Neural cell (in vitro differentiated cells): ENCODE data around the gene GABRD. TPM values are rescaled to one million over a fixed set of nuclear protein-coding genes. Genes with fewer than 3 reads are reported as not detected.

ENCODE experiments used
- H2AFZ ChIP-seq: fragments of 200-600, 300-800 bp; sonication (generic), shearing (Covaris generic); 2 replicates; pipeline ENCODE4 v1.6.0; 2014; ENCODE audit warnings: low read depth, mild to moderate bottlenecking, antibody characterized with exemption, low read length, moderate library complexity
- H3F3A ChIP-seq: fragments of 200-600 bp; shearing (Covaris generic); 2 replicates; pipeline ENCODE4 v1.6.1; 2016; ENCODE audit warnings: mild to moderate bottlenecking, moderate library complexity, mixed read lengths, antibody characterized with exemption, low read length; ENCODE audit not compliant: insufficient read depth, poor library complexity, severe bottlenecking
- H3K27ac ChIP-seq: fragments of 200-600, 300-800 bp; sonication (generic), shearing (Covaris generic); 2 replicates; pipeline ENCODE4 v1.5.1; 2014; ENCODE audit warnings: mild to moderate bottlenecking, low read length, moderate library complexity
- H3K27me3 ChIP-seq: fragments of 300-800, 200-600 bp; sonication (generic), shearing (Covaris generic); 2 replicates; pipeline ENCODE4 v1.6.0; 2014; ENCODE audit warnings: mild to moderate bottlenecking, low read depth, low read length, moderate library complexity; ENCODE audit not compliant: insufficient read depth
- H3K36me3 ChIP-seq: fragments of 300-800, 200-600 bp; sonication (generic), shearing (Covaris generic); 2 replicates; pipeline ENCODE4 v1.5.1; 2014; ENCODE audit warnings: mild to moderate bottlenecking, antibody characterized with exemption, low read length, moderate library complexity; ENCODE audit not compliant: insufficient read depth
- H3K4me2 ChIP-seq: fragments of 300-800, 200-600 bp; sonication (generic), shearing (Covaris generic); 2 replicates; pipeline ENCODE4 v1.6.0; 2014; ENCODE audit warnings: mild to moderate bottlenecking, low read length
- H3K4me3 ChIP-seq: fragments of 300-800, 200-600 bp; sonication (generic), shearing (Covaris generic); 2 replicates; pipeline ENCODE4 v1.5.1; 2014; ENCODE audit warnings: mild to moderate bottlenecking, low read length, moderate library complexity
- H3K79me2 ChIP-seq: fragments of 200-600 bp; shearing (Covaris generic); replicated peaks from 2 replicates; pipeline ENCODE4 v1.6.0; 2014; ENCODE audit warnings: mild to moderate bottlenecking, low read length, moderate library complexity; ENCODE audit not compliant: insufficient read depth
- H3K9ac ChIP-seq: fragments of 300-800, 200-600 bp; sonication (generic), shearing (Covaris generic); 2 replicates; pipeline ENCODE4 v1.6.1; 2016; ENCODE audit warnings: mild to moderate bottlenecking, low read length, mixed read lengths
- H3K9me2 ChIP-seq: fragments of 200-600 bp; shearing (Covaris generic); 2 replicates; pipeline ENCODE4 v1.6.1; 2016; ENCODE audit warnings: mild to moderate bottlenecking, low read length, mixed read lengths; ENCODE audit not compliant: insufficient read depth
- H3K9me3 ChIP-seq: fragments of 200-600, 300-800 bp; sonication (generic), shearing (Covaris generic); 2 replicates; pipeline ENCODE4 v1.6.1; 2016; ENCODE audit warnings: mild to moderate bottlenecking, mixed run types, low read length, moderate library complexity, mixed read lengths
- H4K20me1 ChIP-seq: fragments of 200-600 bp; shearing (Covaris generic); 2 replicates; pipeline ENCODE4 v1.6.1; 2016; ENCODE audit warnings: mild to moderate bottlenecking, mixed run types; ENCODE audit not compliant: insufficient read depth
- EP300 ChIP-seq: fragments of 450-650 bp; conservative IDR thresholded peaks from 2 replicates; pipeline ENCODE4 v1.6.1; 2014; ENCODE audit warnings: antibody characterized with exemption, mild to moderate bottlenecking, moderate library complexity; ENCODE audit not compliant: poor library complexity, severe bottlenecking
- EZH2 ChIP-seq: fragments of 200-600, 300-800 bp; shearing (Covaris generic), sonication (generic); IDR thresholded peaks from 2 replicates; pipeline ENCODE4 v1.6.1; 2014; ENCODE audit warnings: antibody characterized with exemption, low read length, borderline replicate concordance, mild to moderate bottlenecking; ENCODE audit not compliant: insufficient read depth, poor library complexity, severe bottlenecking
- MXI1 ChIP-seq: fragments of 450-650 bp; conservative IDR thresholded peaks from 2 replicates; pipeline ENCODE4 v1.6.1; 2014; ENCODE audit warnings: antibody characterized with exemption, mild to moderate bottlenecking; ENCODE audit not compliant: poor library complexity, severe bottlenecking
- POLR2AphosphoS5 ChIP-seq: IDR thresholded peaks from 2 replicates; pipeline ENCODE4 v1.6.1; 2012
- RAD21 ChIP-seq: fragments of 450-650 bp; conservative IDR thresholded peaks from 2 replicates; pipeline ENCODE4 v1.6.1; 2014; ENCODE audit warnings: antibody characterized with exemption, mild to moderate bottlenecking, moderate library complexity
- SMC3 ChIP-seq: fragments of 450-650 bp; conservative IDR thresholded peaks from 2 replicates; pipeline ENCODE4 v1.6.1; 2014; ENCODE audit warnings: antibody characterized with exemption, mild to moderate bottlenecking, moderate library complexity; ENCODE audit not compliant: poor library complexity
- TAF1 ChIP-seq: IDR thresholded peaks from 2 replicates; pipeline ENCODE4 v1.6.1; 2012; ENCODE audit warnings: low read depth
- polyA plus RNA-seq: library from polyadenylated mRNA; depleted of rRNA; stranded (reverse); fragments of >200 nt; gene quantifications from 2 replicates; pipeline ENCODE4 v1.2.3, GENCODE V29; 2014
- TF ChIP-seq, protein P1 (sequence below): fragments of 450-650 bp; IDR thresholded peaks from 2 replicates; pipeline ENCODE4 v1.5.1; 2014; ENCODE audit warnings: antibody characterized with exemption, mild to moderate bottlenecking, moderate library complexity; ENCODE audit not compliant: poor library complexity, severe bottlenecking
- TF ChIP-seq, protein P2 (sequence below): IDR thresholded peaks from 2 replicates; pipeline ENCODE4 v1.6.1; 2012; ENCODE audit warnings: borderline replicate concordance

GABRD gene
- polyA plus RNA-seq, 1 donor from 2014 or later = 0.85 TPM

DNA sequence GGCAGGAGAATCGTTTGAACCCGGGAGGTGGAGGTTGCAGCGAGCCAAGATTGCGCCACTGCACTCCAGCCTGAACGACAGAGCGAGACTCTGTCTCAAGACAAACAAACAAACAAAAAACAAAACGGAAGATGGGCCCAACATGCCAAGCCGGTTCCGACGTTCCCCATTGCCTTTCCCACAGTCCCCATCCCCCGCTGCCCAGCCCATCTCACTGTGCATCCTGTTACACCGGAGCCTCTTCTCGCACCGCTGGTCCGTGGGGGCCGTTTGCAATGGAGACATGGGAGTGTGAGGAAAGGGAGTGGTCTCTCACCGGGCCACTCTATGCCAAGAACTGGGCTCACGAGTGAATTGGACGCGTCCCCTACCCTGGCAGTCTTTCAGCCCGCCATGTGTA is 14.3 kb upstream of the GABRD start:
- no peak overlapping the region for H2AFZ ChIP-seq
- no peak for TF ChIP-seq RAD21
- TF ChIP-seq, protein P1, sequence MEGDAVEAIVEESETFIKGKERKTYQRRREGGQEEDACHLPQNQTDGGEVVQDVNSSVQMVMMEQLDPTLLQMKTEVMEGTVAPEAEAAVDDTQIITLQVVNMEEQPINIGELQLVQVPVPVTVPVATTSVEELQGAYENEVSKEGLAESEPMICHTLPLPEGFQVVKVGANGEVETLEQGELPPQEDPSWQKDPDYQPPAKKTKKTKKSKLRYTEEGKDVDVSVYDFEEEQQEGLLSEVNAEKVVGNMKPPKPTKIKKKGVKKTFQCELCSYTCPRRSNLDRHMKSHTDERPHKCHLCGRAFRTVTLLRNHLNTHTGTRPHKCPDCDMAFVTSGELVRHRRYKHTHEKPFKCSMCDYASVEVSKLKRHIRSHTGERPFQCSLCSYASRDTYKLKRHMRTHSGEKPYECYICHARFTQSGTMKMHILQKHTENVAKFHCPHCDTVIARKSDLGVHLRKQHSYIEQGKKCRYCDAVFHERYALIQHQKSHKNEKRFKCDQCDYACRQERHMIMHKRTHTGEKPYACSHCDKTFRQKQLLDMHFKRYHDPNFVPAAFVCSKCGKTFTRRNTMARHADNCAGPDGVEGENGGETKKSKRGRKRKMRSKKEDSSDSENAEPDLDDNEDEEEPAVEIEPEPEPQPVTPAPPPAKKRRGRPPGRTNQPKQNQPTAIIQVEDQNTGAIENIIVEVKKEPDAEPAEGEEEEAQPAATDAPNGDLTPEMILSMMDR = no peak
- TF ChIP-seq EZH2 = no peak
- no peak for TF ChIP-seq EP300
- TF ChIP-seq SMC3 = no peak
- TF ChIP-seq MXI1 = no peak
- TF ChIP-seq TAF1 = no peak
- TF ChIP-seq, protein P2, sequence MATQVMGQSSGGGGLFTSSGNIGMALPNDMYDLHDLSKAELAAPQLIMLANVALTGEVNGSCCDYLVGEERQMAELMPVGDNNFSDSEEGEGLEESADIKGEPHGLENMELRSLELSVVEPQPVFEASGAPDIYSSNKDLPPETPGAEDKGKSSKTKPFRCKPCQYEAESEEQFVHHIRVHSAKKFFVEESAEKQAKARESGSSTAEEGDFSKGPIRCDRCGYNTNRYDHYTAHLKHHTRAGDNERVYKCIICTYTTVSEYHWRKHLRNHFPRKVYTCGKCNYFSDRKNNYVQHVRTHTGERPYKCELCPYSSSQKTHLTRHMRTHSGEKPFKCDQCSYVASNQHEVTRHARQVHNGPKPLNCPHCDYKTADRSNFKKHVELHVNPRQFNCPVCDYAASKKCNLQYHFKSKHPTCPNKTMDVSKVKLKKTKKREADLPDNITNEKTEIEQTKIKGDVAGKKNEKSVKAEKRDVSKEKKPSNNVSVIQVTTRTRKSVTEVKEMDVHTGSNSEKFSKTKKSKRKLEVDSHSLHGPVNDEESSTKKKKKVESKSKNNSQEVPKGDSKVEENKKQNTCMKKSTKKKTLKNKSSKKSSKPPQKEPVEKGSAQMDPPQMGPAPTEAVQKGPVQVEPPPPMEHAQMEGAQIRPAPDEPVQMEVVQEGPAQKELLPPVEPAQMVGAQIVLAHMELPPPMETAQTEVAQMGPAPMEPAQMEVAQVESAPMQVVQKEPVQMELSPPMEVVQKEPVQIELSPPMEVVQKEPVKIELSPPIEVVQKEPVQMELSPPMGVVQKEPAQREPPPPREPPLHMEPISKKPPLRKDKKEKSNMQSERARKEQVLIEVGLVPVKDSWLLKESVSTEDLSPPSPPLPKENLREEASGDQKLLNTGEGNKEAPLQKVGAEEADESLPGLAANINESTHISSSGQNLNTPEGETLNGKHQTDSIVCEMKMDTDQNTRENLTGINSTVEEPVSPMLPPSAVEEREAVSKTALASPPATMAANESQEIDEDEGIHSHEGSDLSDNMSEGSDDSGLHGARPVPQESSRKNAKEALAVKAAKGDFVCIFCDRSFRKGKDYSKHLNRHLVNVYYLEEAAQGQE = no peak
- no peak for TF ChIP-seq POLR2AphosphoS5
- no peaks in the 10 kb centered on the region for H3K9me2 ChIP-seq
- no peaks in the 10 kb centered on the region for H3K27me3 ChIP-seq
- no peak overlapping the region for H3K4me3 ChIP-seq
- H3K9ac ChIP-seq = no peak overlapping the region
- H3K36me3 ChIP-seq = no peaks in the 10 kb centered on the region
- no peaks in the 10 kb centered on the region for H4K20me1 ChIP-seq
- H3K4me2 ChIP-seq = no peak overlapping the region
- H3K27ac ChIP-seq = no peak overlapping the region
- no peaks in the 10 kb centered on the region for H3F3A ChIP-seq
- no peaks in the 10 kb centered on the region for H3K79me2 ChIP-seq
- no peaks in the 10 kb centered on the region for H3K9me3 ChIP-seq

DNA sequence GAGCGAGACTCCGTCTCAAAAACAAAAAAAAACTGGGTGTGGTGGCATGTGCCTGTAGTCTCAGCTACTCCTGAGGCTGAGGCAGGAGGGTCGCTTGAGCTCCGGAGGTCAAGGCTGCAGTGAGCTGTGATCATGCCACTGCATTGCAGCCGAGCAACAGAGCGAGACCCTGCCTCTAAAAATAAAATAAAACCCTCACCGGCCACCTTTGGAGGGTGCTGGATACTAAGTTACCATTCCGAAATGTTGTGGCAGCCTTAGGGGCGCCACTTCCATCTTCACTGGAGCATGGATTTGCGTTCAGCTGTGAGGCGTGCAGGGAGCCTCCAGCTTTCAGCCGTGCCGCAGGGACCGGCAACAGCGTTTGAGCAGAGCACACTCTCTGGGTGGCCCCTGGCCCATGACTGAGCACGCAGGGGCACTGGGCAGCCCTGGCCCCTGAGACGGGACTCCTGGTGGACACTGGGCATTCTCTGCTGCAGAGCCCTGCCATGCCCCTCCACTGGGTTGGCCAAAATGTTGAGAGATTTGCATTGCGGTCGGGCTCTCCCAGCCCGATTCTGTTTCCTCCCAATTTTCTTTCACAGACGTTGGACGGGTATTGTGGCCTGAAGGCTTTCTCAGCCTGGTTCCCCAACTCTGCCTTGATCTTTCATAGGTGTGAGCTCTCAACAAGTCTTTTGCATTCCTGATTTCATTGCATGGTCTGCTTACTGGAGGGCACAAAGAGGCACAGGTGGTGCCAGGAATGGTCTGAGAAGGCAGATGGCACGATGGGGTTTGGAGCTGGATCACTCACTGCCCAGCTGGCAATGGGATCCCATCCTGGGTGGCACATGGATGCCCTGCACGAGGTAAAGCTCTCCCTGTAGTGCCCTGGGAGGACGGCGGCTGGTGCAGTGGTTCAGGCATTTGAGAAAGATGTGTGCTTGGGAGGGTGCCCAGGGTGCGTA is 9.8 kb upstream of the GABRD start:
- H3F3A ChIP-seq = no peaks in the 10 kb centered on the region
- H3K79me2 ChIP-seq = no peaks in the 10 kb centered on the region
- TF ChIP-seq EP300 (no peak), SMC3 (no peak), MXI1 (no peak), POLR2AphosphoS5 (no peak), TAF1 (no peak)
- no peaks in the 10 kb centered on the region for H3K27me3 ChIP-seq
- H4K20me1 ChIP-seq = no peaks in the 10 kb centered on the region
- no peaks in the 10 kb centered on the region for H3K36me3 ChIP-seq
- no peaks in the 10 kb centered on the region for H3K9me3 ChIP-seq
- no peak overlapping the region for H3K9ac ChIP-seq
- no peak overlapping the region for H2AFZ ChIP-seq
- no peak overlapping the region for H3K27ac ChIP-seq
- no peak overlapping the region for H3K4me3 ChIP-seq
- no peak overlapping the region for H3K4me2 ChIP-seq
- H3K9me2 ChIP-seq = no peaks in the 10 kb centered on the region
